GM21367 (cell line): ENCODE data around the gene CLMP.
"Not testable (repeated sequence)": the region's sequence is repeated elsewhere in the genome, so short reads cannot be mapped to it uniquely, and the experiment has no call there.

Experiments
- ATAC-seq: cut with Tn5 transposase; IDR thresholded peaks from one replicate; pipeline ENCODE4 v1.9.1; 2021; ENCODE audit not compliant: unreplicated experiment

CLMP gene

GRCh38 chr11:123218451-123218850 lies 23.4 kb upstream of the CLMP start:
- no peak for ATAC-seq

- ATAC-seq = no peak
Measured at GRCh38 chr11:123217897-123218296, 22.8 kb upstream of the CLMP start.

GRCh38 chr11:123216249-123216648 lies 21.2 kb upstream of the CLMP start:
- ATAC-seq = no peak

- ATAC-seq = no peak
Measured at GRCh38 chr11:123214940-123215339, 19.9 kb upstream of the CLMP start.

GRCh38 chr11:123214396-123214795 lies 19.3 kb upstream of the CLMP start:
- no peak for ATAC-seq

GRCh38 chr11:123213307-123213771 lies 18.3 kb upstream of the CLMP start:
- no peak for ATAC-seq

GRCh38 chr11:123212406-123212805 lies 17.4 kb upstream of the CLMP start:
- ATAC-seq = no peak

GRCh38 chr11:123211981-123212380 lies 16.9 kb upstream of the CLMP start:
- no peak for ATAC-seq

- ATAC-seq = no peak
Measured at GRCh38 chr11:123211149-123211852, 16.3 kb upstream of the CLMP start.

GRCh38 chr11:123209591-123209990 lies 14.5 kb upstream of the CLMP start:
- ATAC-seq = no peak

- ATAC-seq = no peak
Measured at GRCh38 chr11:123206791-123207434, 11.9 kb upstream of the CLMP start.

GRCh38 chr11:123206055-123206454 lies 11.0 kb upstream of the CLMP start:
- ATAC-seq = not testable (repeated sequence)

- no peak for ATAC-seq
Measured at GRCh38 chr11:123203934-123204333, 8.9 kb upstream of the CLMP start.

GRCh38 chr11:123203471-123203870 lies 8.4 kb upstream of the CLMP start:
- ATAC-seq = no peak

GRCh38 chr11:123202155-123203151 lies 7.4 kb upstream of the CLMP start:
- ATAC-seq = no peak

- ATAC-seq = no peak
Measured at GRCh38 chr11:123200264-123200663, 5.2 kb upstream of the CLMP start.

- no peak for ATAC-seq
Measured at GRCh38 chr11:123197711-123198110, 2.7 kb upstream of the CLMP start.

GRCh38 chr11:123196060-123196714 lies 1.1 kb upstream of the CLMP start:
- no peak for ATAC-seq

GRCh38 chr11:123194337-123195187 lies 486 bp downstream of the CLMP start:
- no peak for ATAC-seq

GRCh38 chr11:123193742-123194141 lies 1.3 kb downstream of the CLMP start:
- no peak for ATAC-seq
